ENCODE data around the gene DAPK1.

DAPK1 gene

GRCh38 chr9:87593359-87593980 is 95.8 kb downstream of the DAPK1 start:
- H3K27me3 ChIP-seq (ENCODE audit: insufficient read depth, low read depth, severe bottlenecking), result no peaks in the 10 kb centered on the region
- no peak for DNase-seq
- TF ChIP-seq CTCF (IDR thresholded peaks at IDR 0.05; ENCODE audit: low read depth, low read length), result no peak
- H3K4me3 ChIP-seq (ENCODE audit: low read depth, low read length), result no peak overlapping the region
- no peaks in the 10 kb centered on the region for H3K9me3 ChIP-seq (ENCODE audit: severe bottlenecking)
- H3K36me3 ChIP-seq, result no peaks in the 10 kb centered on the region
- H3K27ac ChIP-seq, result no peak overlapping the region

GRCh38 chr9:87594194-87594593 is 96.5 kb downstream of the DAPK1 start:
- Histone ChIP-seq H3K9me3 (ENCODE audit: severe bottlenecking) (no peaks in the 10 kb centered on the region), H3K4me3 (ENCODE audit: low read depth, low read length) (no peak overlapping the region), H3K36me3 (no peaks in the 10 kb centered on the region), H3K27ac (no peak overlapping the region), H3K27me3 (ENCODE audit: insufficient read depth, low read depth, severe bottlenecking) (no peaks in the 10 kb centered on the region)
- no peak for DNase-seq
- no peak for TF ChIP-seq CTCF (IDR thresholded peaks at IDR 0.05; ENCODE audit: low read depth, low read length)

GRCh38 chr9:87594662-87595061 is 97.0 kb downstream of the DAPK1 start:
- 0 out of 2 replicates have a peak, but pooled peaks have one; percentile 17 for TF ChIP-seq CTCF (IDR thresholded peaks at IDR 0.05; ENCODE audit: low read depth, low read length)
- no peaks in the 10 kb centered on the region for H3K36me3 ChIP-seq
- no peak for DNase-seq

GRCh38 chr9:87595610-87596009 is 97.9 kb downstream of the DAPK1 start:
- Histone ChIP-seq H3K27ac (no peak overlapping the region), H3K27me3 (ENCODE audit: insufficient read depth, low read depth, severe bottlenecking) (no peaks in the 10 kb centered on the region), H3K36me3 (no peaks in the 10 kb centered on the region), H3K9me3 (ENCODE audit: severe bottlenecking) (no peaks in the 10 kb centered on the region), H3K4me3 (ENCODE audit: low read depth, low read length) (no peak overlapping the region)
- DNase-seq, result no peak
- TF ChIP-seq CTCF (IDR thresholded peaks at IDR 0.05; ENCODE audit: low read depth, low read length), result no peak

More at GRCh38 chr9:87594662-87595061, 97.0 kb downstream of the DAPK1 start:
- Histone ChIP-seq H3K9me3 (ENCODE audit: severe bottlenecking) (no peaks in the 10 kb centered on the region), H3K27me3 (ENCODE audit: insufficient read depth, low read depth, severe bottlenecking) (no peaks in the 10 kb centered on the region), H3K27ac (no peak overlapping the region), H3K4me3 (ENCODE audit: low read depth, low read length) (no peak overlapping the region)

- TF ChIP-seq CTCF (IDR thresholded peaks at IDR 0.05; ENCODE audit: low read depth, low read length), result no peak
- no peaks in the 10 kb centered on the region for H3K36me3 ChIP-seq
- no peak overlapping the region for H3K4me3 ChIP-seq (ENCODE audit: low read depth, low read length)
- DNase-seq, result no peak
- no peaks in the 10 kb centered on the region for H3K27me3 ChIP-seq (ENCODE audit: insufficient read depth, low read depth, severe bottlenecking)
- no peak overlapping the region for H3K27ac ChIP-seq
- H3K9me3 ChIP-seq (ENCODE audit: severe bottlenecking), result no peaks in the 10 kb centered on the region
These were observed 99.2 kb downstream of the DAPK1 start for GRCh38 chr9:87596862-87597261.
